Measurements from ENCODE around the gene THSD4. TPM values are rescaled to one million over a fixed set of nuclear protein-coding genes. Genes with fewer than 3 reads are reported as not detected.

Gene THSD4
- total and polyA plus RNA-seq, 2 of the 8 experiments (the other 6 are each of a cell fraction or from before 2014, with no cell fraction given), result 2.5 to 6.2 TPM

DNA sequence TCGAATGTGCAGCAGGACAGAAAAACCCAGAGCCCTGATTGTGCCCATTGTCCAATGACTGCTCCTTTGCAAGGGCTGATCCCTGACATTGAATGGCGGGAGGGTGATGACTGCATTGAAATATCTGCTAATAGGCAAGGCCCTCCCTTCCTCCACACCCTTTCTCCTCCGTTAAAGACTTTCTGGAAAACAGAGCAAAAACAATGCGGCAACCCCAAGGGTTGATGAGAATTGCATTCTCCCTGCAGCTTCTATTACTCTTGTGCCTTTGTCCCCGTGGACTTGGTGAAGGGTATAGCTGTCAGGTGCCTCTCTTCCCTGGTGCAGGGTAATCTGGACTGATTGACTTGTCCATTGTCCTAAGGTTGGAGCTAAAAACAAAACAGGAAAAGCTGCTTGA, 71.8 kb downstream of the THSD4 start (continued):
- TF ChIP-seq, protein P1, sequence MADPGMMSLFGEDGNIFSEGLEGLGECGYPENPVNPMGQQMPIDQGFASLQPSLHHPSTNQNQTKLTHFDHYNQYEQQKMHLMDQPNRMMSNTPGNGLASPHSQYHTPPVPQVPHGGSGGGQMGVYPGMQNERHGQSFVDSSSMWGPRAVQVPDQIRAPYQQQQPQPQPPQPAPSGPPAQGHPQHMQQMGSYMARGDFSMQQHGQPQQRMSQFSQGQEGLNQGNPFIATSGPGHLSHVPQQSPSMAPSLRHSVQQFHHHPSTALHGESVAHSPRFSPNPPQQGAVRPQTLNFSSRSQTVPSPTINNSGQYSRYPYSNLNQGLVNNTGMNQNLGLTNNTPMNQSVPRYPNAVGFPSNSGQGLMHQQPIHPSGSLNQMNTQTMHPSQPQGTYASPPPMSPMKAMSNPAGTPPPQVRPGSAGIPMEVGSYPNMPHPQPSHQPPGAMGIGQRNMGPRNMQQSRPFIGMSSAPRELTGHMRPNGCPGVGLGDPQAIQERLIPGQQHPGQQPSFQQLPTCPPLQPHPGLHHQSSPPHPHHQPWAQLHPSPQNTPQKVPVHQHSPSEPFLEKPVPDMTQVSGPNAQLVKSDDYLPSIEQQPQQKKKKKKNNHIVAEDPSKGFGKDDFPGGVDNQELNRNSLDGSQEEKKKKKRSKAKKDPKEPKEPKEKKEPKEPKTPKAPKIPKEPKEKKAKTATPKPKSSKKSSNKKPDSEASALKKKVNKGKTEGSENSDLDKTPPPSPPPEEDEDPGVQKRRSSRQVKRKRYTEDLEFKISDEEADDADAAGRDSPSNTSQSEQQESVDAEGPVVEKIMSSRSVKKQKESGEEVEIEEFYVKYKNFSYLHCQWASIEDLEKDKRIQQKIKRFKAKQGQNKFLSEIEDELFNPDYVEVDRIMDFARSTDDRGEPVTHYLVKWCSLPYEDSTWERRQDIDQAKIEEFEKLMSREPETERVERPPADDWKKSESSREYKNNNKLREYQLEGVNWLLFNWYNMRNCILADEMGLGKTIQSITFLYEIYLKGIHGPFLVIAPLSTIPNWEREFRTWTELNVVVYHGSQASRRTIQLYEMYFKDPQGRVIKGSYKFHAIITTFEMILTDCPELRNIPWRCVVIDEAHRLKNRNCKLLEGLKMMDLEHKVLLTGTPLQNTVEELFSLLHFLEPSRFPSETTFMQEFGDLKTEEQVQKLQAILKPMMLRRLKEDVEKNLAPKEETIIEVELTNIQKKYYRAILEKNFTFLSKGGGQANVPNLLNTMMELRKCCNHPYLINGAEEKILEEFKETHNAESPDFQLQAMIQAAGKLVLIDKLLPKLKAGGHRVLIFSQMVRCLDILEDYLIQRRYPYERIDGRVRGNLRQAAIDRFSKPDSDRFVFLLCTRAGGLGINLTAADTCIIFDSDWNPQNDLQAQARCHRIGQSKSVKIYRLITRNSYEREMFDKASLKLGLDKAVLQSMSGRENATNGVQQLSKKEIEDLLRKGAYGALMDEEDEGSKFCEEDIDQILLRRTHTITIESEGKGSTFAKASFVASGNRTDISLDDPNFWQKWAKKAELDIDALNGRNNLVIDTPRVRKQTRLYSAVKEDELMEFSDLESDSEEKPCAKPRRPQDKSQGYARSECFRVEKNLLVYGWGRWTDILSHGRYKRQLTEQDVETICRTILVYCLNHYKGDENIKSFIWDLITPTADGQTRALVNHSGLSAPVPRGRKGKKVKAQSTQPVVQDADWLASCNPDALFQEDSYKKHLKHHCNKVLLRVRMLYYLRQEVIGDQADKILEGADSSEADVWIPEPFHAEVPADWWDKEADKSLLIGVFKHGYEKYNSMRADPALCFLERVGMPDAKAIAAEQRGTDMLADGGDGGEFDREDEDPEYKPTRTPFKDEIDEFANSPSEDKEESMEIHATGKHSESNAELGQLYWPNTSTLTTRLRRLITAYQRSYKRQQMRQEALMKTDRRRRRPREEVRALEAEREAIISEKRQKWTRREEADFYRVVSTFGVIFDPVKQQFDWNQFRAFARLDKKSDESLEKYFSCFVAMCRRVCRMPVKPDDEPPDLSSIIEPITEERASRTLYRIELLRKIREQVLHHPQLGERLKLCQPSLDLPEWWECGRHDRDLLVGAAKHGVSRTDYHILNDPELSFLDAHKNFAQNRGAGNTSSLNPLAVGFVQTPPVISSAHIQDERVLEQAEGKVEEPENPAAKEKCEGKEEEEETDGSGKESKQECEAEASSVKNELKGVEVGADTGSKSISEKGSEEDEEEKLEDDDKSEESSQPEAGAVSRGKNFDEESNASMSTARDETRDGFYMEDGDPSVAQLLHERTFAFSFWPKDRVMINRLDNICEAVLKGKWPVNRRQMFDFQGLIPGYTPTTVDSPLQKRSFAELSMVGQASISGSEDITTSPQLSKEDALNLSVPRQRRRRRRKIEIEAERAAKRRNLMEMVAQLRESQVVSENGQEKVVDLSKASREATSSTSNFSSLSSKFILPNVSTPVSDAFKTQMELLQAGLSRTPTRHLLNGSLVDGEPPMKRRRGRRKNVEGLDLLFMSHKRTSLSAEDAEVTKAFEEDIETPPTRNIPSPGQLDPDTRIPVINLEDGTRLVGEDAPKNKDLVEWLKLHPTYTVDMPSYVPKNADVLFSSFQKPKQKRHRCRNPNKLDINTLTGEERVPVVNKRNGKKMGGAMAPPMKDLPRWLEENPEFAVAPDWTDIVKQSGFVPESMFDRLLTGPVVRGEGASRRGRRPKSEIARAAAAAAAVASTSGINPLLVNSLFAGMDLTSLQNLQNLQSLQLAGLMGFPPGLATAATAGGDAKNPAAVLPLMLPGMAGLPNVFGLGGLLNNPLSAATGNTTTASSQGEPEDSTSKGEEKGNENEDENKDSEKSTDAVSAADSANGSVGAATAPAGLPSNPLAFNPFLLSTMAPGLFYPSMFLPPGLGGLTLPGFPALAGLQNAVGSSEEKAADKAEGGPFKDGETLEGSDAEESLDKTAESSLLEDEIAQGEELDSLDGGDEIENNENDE (IDR thresholded peaks at IDR 0.05; ENCODE audit: insufficient replicate concordance, low read length), result no peak
- TF ChIP-seq, protein P2, sequence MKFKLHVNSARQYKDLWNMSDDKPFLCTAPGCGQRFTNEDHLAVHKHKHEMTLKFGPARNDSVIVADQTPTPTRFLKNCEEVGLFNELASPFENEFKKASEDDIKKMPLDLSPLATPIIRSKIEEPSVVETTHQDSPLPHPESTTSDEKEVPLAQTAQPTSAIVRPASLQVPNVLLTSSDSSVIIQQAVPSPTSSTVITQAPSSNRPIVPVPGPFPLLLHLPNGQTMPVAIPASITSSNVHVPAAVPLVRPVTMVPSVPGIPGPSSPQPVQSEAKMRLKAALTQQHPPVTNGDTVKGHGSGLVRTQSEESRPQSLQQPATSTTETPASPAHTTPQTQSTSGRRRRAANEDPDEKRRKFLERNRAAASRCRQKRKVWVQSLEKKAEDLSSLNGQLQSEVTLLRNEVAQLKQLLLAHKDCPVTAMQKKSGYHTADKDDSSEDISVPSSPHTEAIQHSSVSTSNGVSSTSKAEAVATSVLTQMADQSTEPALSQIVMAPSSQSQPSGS (IDR thresholded peaks at IDR 0.05; ENCODE audit: low read length), result no peak

Measured in H1 (cell line).